ENCODE results near the gene ARFGAP1.
"Not testable (repeated sequence)": the region's sequence is repeated elsewhere in the genome, so short reads cannot be mapped to it uniquely, and the experiment has no call there.

The ARFGAP1 gene

GRCh38 chr20:63322146-63322932, 49.7 kb downstream of the ARFGAP1 start:
- DNase-seq: no peak

DNA sequence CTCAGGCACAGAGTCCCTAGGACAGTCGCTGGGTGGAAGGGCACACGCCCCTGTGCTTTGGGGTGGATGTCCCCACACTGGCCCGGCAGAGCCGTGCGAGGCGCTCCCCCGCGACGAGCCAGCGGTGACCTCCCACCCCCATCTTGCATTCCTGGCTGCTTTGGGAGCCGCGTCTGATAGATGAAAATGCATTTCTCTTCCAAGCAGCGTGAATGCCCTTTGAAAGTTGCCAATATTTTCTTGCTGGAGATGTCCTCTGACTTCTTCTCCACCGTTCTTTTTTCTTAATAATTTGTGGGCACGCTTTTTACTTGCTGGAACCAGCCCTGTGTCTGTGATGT, 50.3 kb downstream of the ARFGAP1 start:
- DNase-seq: no peak

DNA sequence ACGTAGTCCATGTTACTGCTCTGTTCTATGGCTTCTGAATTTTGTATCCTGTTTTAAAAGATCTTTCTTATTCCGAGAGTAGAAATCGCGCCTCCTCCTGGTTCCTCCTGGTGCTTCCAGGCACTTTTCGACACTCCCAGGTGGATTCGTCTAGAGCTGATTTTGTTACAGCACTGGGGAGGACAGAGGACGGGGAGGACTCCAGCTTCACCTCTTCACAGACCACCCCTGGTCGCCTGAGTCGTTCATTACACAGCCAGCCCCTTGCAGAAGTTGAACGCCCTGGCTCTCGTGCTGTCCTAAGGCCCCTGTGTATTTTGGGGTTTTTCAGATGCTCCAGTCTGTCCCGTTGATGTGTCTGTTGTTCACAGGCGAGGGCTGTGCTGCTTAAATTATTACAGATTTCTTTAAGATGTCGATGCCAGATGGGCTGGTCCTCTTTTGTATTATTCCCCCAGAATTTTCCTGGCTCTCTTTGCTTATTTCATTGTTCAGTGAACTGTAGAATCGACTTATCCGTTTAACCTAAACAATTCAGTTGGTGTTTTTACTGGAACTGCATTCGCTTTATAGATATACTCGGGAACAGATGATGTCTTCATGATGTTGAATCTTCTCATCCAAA, 50.9 kb downstream of the ARFGAP1 start:
- DNase-seq: no peak

GRCh38 chr20:63325021-63325471, 52.4 kb downstream of the ARFGAP1 start:
- DNase-seq: no peak

GRCh38 chr20:63325554-63326313, 53.1 kb downstream of the ARFGAP1 start:
- DNase-seq: no peak

DNA sequence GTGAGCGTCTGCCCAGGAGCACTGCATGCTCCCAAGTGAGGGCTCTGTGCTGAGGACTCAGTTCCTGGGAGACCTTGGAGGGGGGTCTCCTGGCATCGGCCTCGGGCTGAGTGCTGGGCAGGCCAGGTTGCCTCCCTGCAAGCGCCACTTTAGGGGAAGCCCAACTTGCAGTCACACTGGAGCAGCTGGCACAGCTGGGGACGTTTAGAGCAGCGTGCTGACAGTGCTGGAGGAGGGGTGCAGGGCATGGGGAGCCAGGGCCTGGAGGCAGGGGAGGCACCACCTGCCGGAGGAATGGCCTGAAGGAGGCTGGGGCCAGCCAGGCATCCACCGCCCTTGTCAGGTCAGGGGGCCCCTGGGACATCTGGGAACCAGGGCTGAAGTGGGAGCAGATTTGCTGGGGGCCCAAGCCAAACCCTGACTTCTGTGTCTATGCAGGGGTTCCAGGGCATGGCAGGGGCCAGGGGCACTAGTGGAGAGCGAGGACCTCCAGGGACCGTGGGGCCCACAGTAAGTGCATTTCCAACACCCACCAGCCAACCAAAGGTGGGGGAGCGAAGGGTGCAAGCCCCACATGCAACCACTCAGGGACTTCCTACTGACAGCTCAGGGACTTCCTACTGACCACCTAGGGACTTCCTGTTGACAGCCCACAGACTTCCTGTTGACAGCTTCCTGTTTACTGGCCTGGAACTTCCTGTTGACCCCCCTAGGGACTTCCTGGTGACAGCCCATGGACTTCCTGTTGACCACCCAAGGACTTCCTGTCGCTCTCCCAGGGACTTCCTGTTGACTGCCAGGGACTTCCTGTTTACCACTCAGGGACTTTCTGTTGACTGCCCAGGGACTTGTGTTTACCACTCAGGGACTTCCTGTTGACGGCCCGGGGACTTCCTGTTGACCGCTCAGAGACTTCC, 54.0 kb downstream of the ARFGAP1 start:
- DNase-seq: no peak

- no peak for DNase-seq
These were observed 54.7 kb downstream of the ARFGAP1 start for GRCh38 chr20:63327231-63327745.

- DNase-seq: no peak
These were observed 55.5 kb downstream of the ARFGAP1 start for GRCh38 chr20:63328026-63328700.

GRCh38 chr20:63328718-63329275, 56.2 kb downstream of the ARFGAP1 start:
- no peak for DNase-seq

DNA sequence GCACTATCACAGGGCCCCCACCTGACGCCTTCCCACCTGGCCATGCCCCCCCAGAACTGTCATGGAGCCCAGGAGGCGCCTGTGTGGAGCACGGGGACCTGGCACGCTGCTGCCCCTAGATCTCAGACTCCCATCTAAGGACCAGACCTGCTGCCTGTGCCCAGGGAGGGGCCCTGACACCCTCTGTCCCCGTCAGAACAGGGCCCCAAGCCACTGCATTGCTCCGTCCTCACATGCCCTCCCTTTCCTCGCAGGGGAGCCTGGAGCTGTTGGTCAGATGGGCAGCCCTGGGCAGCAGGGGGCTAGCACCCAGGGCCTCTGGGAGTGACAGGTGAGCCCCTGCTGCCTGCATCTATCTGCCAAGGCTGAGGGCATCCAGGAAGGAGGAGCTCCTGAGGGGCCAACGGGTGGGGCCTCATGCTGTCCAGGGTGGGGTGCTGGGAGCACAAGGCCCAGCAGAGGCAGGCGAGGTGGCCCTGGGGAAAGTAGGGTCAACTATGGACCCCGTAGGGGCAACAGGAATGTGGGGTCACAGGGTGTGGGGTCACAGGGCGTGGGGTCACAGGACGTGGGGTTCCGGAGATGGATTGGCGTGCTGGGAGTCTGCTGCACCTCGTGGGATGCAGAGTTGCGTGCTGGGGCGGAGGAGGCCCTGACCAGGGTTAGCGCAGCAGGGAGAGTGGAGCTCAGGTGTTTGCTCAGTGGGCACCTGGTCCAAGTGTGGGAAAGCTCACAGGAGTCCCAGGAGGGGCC, 56.9 kb downstream of the ARFGAP1 start:
- no peak for DNase-seq

- no peak for DNase-seq
These were observed 57.6 kb downstream of the ARFGAP1 start for GRCh38 chr20:63330084-63330760.

GRCh38 chr20:63330940-63331339, 58.3 kb downstream of the ARFGAP1 start:
- no peak for DNase-seq

DNA sequence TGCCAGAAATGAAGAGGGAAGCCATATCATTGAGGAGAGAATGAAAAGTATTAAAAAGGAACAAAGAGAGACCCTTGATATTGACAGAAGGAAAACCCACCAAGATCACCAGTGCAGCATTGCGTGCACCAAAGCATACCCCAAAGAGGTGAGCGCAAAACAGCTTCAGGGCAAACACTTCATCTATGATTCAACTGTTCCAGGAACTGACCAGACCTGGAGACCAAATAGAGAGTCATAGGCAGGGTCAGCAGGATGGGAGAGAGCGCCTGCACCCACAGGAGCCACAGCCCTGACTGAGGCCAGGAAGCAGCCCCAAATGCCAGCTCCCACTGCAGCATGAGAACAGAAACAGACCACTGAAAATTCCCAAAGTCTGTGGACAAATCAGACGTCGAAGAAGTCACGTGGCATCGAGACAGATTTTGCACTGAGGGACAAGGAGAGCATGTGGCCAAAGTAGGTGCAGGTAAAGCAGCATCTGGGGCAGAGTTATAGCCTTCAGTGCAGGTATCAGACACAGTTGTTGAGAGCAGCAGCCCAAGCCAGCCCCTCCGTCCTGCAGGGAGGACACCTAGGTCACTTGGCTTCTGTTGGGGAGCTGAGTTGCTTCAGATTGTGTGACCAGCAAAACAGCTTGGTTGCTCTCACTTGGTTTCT, 59.3 kb downstream of the ARFGAP1 start:
- DNase-seq: no peak

GRCh38 chr20:63332488-63333240, 60.1 kb downstream of the ARFGAP1 start:
- DNase-seq: no peak

GRCh38 chr20:63333241-63333836, 60.7 kb downstream of the ARFGAP1 start:
- no peak for DNase-seq

GRCh38 chr20:63334356-63334755, 61.7 kb downstream of the ARFGAP1 start:
- DNase-seq: no peak

- not testable (repeated sequence) for DNase-seq
These were observed 62.4 kb downstream of the ARFGAP1 start for GRCh38 chr20:63335060-63335459.

GRCh38 chr20:63335711-63336110, 63.1 kb downstream of the ARFGAP1 start:
- DNase-seq: no peak
